Activated B cell treated with CpG ODN at 0.5 μM for 24 hours (primary cell): ENCODE measurements around the gene MICALL2. TPM values are rescaled to one million over a fixed set of nuclear protein-coding genes. Genes with fewer than 3 reads are reported as not detected.
A peak's percentile ranks its signal among the peaks of the same experiment; 100 is the strongest.

Experiments used
- ATAC-seq: fragments of 200-7000 bp; cut with Tn5 transposase; one replicate; pipeline ENCODE4 v1.10.0; 2021; ENCODE audit warnings: low read depth, mild to moderate bottlenecking, moderate library complexity
- CTCF ChIA-PET: fragments of 350-600 bp; sonication (Branson Sonifier 250); formaldehyde crosslinking; loops from one replicate; lab custom pipeline; 2021; ENCODE audit warnings: antibody characterized with exemption; lab: Charles Lee
- POLR2A ChIA-PET: fragments of 350-600 bp; sonication (Branson Sonifier 250); formaldehyde crosslinking; loops from one replicate; lab custom pipeline; 2021; ENCODE audit warnings: antibody characterized with exemption; lab: Charles Lee
- DNase-seq: peaks from one replicate; pipeline ENCODE4 v3.0.0; 2022
- H3K27ac Mint-ChIP-seq: one replicate; pipeline ENCODE4 v1.8.0; 2020; ENCODE audit warnings: mixed read lengths
- H3K27me3 Mint-ChIP-seq: one replicate; pipeline ENCODE4 v1.8.0; 2021; ENCODE audit warnings: mixed read lengths
- H3K36me3 Mint-ChIP-seq: one replicate; pipeline ENCODE4 v1.8.0; 2021; ENCODE audit warnings: low read depth, mixed read lengths
- H3K4me1 Mint-ChIP-seq: one replicate; pipeline ENCODE4 v1.8.0; 2021; ENCODE audit warnings: mixed read lengths
- H3K4me3 Mint-ChIP-seq: one replicate; pipeline ENCODE4 v1.8.0; 2020; ENCODE audit warnings: mild to moderate bottlenecking, mixed read lengths
- H3K9me3 Mint-ChIP-seq: one replicate; pipeline ENCODE4 v1.8.0; 2020; ENCODE audit warnings: mixed read lengths
- intact Hi-C: fragments of 100-400 bp; cut with micrococcal nuclease; formaldehyde crosslinking; loops from one replicate; pipeline ENCODE4 v1.15.1; 2024
- total RNA-seq: library from RNA; stranded (reverse); gene quantifications from 2 replicates; pipeline ENCODE4 v1.2.3, GENCODE V29; 2022
- TF ChIP-seq, protein P1 (sequence below): fragments of 200-600 bp; IDR thresholded peaks from one replicate; pipeline ENCODE4 v1.8.0; 2022; ENCODE audit warnings: antibody characterized with exemption, mild to moderate bottlenecking

Gene MICALL2
- total RNA-seq, 1 donor from 2014 or later, result 0.55 TPM

DNA sequence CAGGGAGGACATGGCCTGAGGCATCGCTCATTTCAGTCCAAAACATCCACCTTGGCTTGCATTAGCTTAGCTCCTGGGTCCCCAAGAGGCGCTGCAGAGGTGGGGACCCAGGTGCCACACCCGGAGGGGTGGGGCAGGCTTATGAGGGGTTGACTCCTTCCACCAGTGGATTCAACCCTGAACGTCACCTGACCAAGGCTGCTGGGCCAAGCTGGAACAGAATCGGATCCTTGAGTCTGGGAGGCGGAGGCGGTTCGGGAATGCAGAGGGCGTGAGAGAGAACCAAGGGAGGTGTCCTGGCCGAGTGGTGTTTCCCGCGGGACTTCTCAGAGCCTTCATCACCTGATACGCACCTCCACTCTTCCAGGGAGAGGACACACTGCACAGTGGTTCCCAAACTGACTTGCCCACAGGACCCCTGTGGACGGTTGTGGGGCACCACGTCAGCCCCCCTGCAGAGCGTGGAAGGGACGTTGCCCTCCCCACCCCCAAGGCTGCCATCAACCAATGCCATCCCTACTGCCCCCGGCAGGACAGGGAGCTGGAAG lies 4.5 kb upstream of the MICALL2 start:
- DNase-seq (no peak), ATAC-seq (no peak)
- no peaks in the 10 kb centered on the region for H3K27me3 Mint-ChIP-seq
- H3K4me3 Mint-ChIP-seq, result no peak overlapping the region
- peaks cover 3% of the 10 kb centered on the region for H3K36me3 Mint-ChIP-seq
- ChIA-PET CTCF (no interaction called here), POLR2A (no interaction called here)
- intact Hi-C loops, result no loop called here
- H3K27ac Mint-ChIP-seq, result no peak overlapping the region
- TF ChIP-seq, protein P1, sequence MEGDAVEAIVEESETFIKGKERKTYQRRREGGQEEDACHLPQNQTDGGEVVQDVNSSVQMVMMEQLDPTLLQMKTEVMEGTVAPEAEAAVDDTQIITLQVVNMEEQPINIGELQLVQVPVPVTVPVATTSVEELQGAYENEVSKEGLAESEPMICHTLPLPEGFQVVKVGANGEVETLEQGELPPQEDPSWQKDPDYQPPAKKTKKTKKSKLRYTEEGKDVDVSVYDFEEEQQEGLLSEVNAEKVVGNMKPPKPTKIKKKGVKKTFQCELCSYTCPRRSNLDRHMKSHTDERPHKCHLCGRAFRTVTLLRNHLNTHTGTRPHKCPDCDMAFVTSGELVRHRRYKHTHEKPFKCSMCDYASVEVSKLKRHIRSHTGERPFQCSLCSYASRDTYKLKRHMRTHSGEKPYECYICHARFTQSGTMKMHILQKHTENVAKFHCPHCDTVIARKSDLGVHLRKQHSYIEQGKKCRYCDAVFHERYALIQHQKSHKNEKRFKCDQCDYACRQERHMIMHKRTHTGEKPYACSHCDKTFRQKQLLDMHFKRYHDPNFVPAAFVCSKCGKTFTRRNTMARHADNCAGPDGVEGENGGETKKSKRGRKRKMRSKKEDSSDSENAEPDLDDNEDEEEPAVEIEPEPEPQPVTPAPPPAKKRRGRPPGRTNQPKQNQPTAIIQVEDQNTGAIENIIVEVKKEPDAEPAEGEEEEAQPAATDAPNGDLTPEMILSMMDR, result no peak
- H3K4me1 Mint-ChIP-seq, result peaks cover 7% of the 10 kb centered on the region
- H3K9me3 Mint-ChIP-seq, result no peaks in the 10 kb centered on the region

DNA sequence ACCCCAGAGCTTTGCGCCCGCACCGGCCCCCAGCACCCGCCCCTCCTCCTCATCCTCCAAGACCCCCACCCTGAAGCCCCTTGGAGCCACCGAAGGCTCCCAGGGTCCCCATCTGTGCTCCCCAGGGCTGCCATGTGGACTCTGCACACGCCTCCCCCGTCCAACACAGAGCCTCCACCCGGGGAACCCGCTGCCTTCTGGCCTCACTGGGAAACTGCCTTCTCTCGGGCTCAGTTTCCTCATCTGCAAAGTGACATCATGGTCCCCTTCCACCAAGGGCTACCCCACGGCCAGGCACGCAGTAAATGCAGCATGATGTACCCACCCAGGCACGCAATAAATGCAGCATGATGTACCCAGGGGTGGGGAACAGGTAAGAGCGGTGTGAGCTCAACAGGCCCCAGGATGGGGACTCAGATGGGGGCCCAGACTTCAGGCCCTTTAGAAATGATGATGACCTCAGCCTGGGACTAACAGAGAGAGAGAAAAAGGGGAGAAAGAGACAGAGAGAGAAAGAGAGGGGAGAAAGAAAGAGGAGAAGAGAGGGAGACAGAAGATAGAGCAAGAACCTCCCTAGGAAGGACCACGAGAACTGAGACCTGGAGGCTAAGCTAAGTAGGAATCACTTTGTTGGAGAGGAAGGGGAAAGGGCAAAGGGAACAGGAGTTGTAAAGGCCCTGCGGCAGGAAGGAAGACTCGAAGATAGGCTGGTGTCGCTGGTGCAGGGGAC lies 2.5 kb upstream of the MICALL2 start:
- intact Hi-C loops, result no loop called here
- ChIA-PET POLR2A (no interaction called here), CTCF (no interaction called here)
- no peak for ATAC-seq
- no peaks in the 10 kb centered on the region for H3K27me3 Mint-ChIP-seq
- H3K27ac Mint-ChIP-seq, result peak overlapping the region; percentile 3
- H3K36me3 Mint-ChIP-seq, result no peaks in the 10 kb centered on the region
- H3K4me1 Mint-ChIP-seq, result peaks cover 11% of the 10 kb centered on the region
- no peaks in the 10 kb centered on the region for H3K9me3 Mint-ChIP-seq
- TF ChIP-seq, protein P1, result no peak
- DNase-seq, result no peak
- H3K4me3 Mint-ChIP-seq, result no peak overlapping the region

DNA sequence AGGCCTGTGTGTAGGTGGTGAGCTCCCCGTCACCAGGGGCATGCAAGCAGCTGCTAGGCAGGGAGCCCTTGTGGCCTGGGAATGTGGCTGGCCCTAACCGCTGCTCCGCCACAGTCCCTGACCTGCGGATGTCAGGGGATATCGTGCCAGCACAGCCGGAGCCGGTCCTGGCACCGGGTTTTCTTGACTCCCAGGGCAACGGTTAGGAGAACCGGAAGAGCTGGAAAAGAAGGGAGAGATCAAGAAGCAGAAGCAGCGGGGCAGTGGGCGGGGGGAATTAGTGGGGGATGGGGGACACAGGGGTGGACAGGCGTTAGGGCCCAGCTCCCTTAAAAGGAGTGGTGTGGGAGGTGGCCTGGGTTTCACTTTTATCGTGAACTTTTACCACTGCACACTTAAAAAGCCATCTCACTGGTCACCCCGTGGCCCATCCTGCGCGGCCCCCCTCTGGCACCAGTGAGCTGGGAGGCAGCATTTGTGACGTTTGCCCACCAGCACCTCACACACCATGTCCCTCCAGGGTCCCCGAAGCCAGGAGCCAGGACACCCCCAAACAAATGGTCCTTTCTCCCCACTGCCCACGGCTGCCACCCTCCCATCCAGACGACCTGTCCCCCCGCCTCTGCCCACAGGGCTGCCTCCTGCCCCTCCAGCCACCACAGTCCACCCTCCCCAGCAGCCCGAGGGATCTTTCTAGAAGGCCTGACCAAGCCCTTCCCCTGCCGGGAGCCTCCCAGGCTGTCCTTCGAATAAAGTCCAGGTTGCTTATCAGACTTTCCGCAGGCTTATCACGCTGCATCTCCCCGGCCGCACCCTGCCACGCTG lies 1.8 kb upstream of the MICALL2 start:
- Mint-ChIP-seq H3K4me1 (peaks cover 11% of the 10 kb centered on the region), H3K9me3 (no peaks in the 10 kb centered on the region), H3K27ac (no peak overlapping the region), H3K4me3 (no peak overlapping the region), H3K36me3 (no peaks in the 10 kb centered on the region), H3K27me3 (no peaks in the 10 kb centered on the region)
- TF ChIP-seq, protein P1, result no peak
- ChIA-PET POLR2A (interaction anchor here (0.6 kb wide), 2 partner anchors 9 to 1144 kb away, joined by 3 read pairs; no protein-coding TSS in a partner anchor), CTCF (no interaction called here)
- DNase-seq (no peak), ATAC-seq (no peak)
- intact Hi-C loops, result no loop called here

DNA sequence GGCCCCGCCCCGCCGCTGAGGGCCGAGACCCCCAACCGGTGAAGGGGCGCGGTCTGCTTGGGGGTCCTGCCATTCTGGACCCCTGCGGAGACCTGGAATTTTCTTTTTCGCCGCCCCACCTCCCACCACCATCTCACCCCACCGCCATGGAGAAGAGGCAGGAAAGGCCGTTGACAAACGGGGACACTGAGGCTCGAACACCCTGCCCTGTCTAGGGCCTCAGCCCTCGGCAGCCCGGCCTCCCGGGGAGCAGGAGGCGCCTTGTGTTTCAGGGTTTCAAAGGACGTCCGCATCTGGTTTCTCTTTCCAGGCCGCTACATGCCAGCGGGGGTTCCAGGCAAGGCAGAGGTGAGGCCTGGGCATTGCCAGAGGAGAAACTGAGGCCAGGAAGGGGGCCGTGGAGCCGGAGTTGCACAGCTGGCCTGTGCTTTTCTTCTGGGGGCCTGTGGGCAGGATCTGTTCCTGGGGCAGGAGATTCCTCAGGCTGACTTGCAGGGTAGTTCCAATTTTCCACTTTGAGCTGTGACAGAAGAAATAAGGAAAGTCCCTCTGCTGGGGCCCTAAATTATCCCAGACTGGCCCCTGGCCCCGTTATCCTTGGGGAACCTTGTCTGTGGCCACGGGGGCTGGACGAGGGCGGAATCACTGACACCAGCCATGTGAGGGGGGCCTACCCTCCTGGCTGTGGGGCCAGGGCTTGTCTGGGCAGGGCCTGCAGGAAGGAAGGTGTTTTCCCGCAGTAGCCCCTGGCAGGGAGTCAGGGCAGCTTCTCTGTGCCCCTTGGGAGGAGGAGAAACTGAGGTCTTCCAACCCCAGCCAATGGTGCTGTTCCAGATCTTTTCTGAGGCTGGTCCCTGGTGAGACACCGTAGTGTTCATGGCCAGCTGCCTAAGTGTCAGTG lies 900 bp upstream of the MICALL2 start:
- H3K27me3 Mint-ChIP-seq, result no peaks in the 10 kb centered on the region
- DNase-seq, result no peak
- ChIA-PET CTCF (no interaction called here), POLR2A (interaction anchor here (0.6 kb wide), 2 partner anchors 9 to 1145 kb away, joined by 3 read pairs; no protein-coding TSS in a partner anchor)
- H3K9me3 Mint-ChIP-seq, result no peaks in the 10 kb centered on the region
- H3K4me3 Mint-ChIP-seq, result peak overlapping the region; percentile 79
- H3K27ac Mint-ChIP-seq, result peak overlapping the region; percentile 46
- H3K36me3 Mint-ChIP-seq, result no peaks in the 10 kb centered on the region
- ATAC-seq, result no peak
- TF ChIP-seq, protein P1, result no peak
- intact Hi-C loops, result loop anchor here (1.0 to 2.0 kb wide), 2 partner anchors 44 to 73 kb away; partner anchors contain the start of gene INTS1
- peaks cover 11% of the 10 kb centered on the region for H3K4me1 Mint-ChIP-seq
